A549 (cell line): Measurements from ENCODE around the gene TMEM179B.

Experiments
- MAFK ChIP-seq: fragments of 450-650 bp; IDR thresholded peaks from 2 replicates; pipeline ENCODE4 v1.6.1; 2014; ENCODE audit not compliant: partially characterized antibody
- POLR2A ChIP-seq: IDR thresholded peaks from 2 replicates; pipeline ENCODE4 v1.6.1; 2012; ENCODE audit warnings: mild to moderate bottlenecking, low read length
- TF ChIP-seq, protein P1 (sequence below): fragments of >200 bp; sonication (Bioruptor Twin); formaldehyde crosslinking; IDR thresholded peaks from 3 replicates; pipeline ENCODE4 v1.5.1; 2016

DNA sequence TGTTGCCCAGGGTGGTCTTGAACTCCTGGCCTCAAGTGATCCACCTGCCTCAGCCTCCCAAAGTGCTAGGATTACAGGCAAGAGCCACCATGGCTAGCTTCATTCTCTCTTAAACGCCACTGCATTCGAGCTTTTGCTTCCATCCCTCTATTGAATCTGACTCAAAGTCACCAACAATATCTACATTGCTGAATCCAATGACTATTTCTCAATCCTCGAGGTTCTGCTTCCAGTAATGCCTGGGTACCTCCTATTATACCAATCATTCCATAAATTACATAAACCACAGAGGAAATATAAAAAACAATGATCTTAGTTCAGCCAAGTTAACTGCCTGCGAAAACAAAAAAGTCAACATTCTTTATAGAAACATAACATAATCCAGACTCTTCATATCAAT is 29.9 kb downstream of the TMEM179B start:
- TF ChIP-seq, protein P1, sequence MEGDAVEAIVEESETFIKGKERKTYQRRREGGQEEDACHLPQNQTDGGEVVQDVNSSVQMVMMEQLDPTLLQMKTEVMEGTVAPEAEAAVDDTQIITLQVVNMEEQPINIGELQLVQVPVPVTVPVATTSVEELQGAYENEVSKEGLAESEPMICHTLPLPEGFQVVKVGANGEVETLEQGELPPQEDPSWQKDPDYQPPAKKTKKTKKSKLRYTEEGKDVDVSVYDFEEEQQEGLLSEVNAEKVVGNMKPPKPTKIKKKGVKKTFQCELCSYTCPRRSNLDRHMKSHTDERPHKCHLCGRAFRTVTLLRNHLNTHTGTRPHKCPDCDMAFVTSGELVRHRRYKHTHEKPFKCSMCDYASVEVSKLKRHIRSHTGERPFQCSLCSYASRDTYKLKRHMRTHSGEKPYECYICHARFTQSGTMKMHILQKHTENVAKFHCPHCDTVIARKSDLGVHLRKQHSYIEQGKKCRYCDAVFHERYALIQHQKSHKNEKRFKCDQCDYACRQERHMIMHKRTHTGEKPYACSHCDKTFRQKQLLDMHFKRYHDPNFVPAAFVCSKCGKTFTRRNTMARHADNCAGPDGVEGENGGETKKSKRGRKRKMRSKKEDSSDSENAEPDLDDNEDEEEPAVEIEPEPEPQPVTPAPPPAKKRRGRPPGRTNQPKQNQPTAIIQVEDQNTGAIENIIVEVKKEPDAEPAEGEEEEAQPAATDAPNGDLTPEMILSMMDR: no peak
- no peak for TF ChIP-seq POLR2A
- TF ChIP-seq MAFK: no peak
